Smooth muscle cell (in vitro differentiated cells): ENCODE results near the gene MBP. TPM values are rescaled to one million over a fixed set of nuclear protein-coding genes. Genes with fewer than 3 reads are reported as not detected.

Experiments
- DNase-seq: peaks from one replicate; lab custom pipeline; 2025; ENCODE audit not compliant: unreplicated experiment; lab: John Stamatoyannopoulos, UW
- H2AFZ ChIP-seq: fragments of 200-600 bp; sonication (generic); 2 replicates; pipeline ENCODE4 v1.6.0; 2016; ENCODE audit warnings: antibody characterized with exemption, low read depth, mild to moderate bottlenecking
- H3F3A ChIP-seq: fragments of 200-600 bp; sonication (generic); 2 replicates; pipeline ENCODE4 v1.6.0; 2017; ENCODE audit warnings: antibody characterized with exemption, low read depth
- H3K27ac ChIP-seq: fragments of 200-600 bp; sonication (generic); 2 replicates; pipeline ENCODE4 v1.5.1; 2016; ENCODE audit warnings: low read depth, mild to moderate bottlenecking
- H3K27me3 ChIP-seq: fragments of 200-600 bp; sonication (generic); 2 replicates; pipeline ENCODE4 v1.6.1; 2016; ENCODE audit warnings: low read depth, mild to moderate bottlenecking
- H3K36me3 ChIP-seq: fragments of 200-600 bp; sonication (generic); 2 replicates; pipeline ENCODE4 v1.5.1; 2016; ENCODE audit warnings: low read depth
- H3K4me1 ChIP-seq: fragments of 200-600 bp; sonication (generic); 2 replicates; pipeline ENCODE4 v1.5.1; 2016; ENCODE audit warnings: low read depth
- H3K4me2 ChIP-seq: fragments of 200-600 bp; sonication (generic); 2 replicates; pipeline ENCODE4 v1.6.0; 2016; ENCODE audit warnings: mild to moderate bottlenecking
- H3K4me3 ChIP-seq: fragments of 200-600 bp; sonication (generic); 2 replicates; pipeline ENCODE4 v1.5.1; 2016; ENCODE audit warnings: mild to moderate bottlenecking
- H3K79me2 ChIP-seq: fragments of 200-600 bp; sonication (generic); 2 replicates; pipeline ENCODE4 v1.6.0; 2016; ENCODE audit warnings: low read depth, mild to moderate bottlenecking
- H3K9ac ChIP-seq: fragments of 200-600 bp; sonication (generic); 2 replicates; pipeline ENCODE4 v1.6.0; 2016; ENCODE audit warnings: low read depth
- H3K9me3 ChIP-seq: fragments of 200-600 bp; sonication (generic); replicated peaks from 2 replicates; pipeline ENCODE4 v1.5.1; 2016; ENCODE audit warnings: low read depth
- H4K20me1 ChIP-seq: fragments of 200-600 bp; sonication (generic); 2 replicates; pipeline ENCODE4 v1.6.0; 2016; ENCODE audit warnings: low read depth
- CTCF ChIP-seq: fragments of 200-600 bp; sonication (generic); IDR thresholded peaks from 2 replicates; pipeline ENCODE4 v1.5.1; 2017; ENCODE audit warnings: borderline replicate concordance, mild to moderate bottlenecking, antibody characterized with exemption; ENCODE audit not compliant: insufficient read depth, poor library complexity, severe bottlenecking
- WGBS: methylation state at CpG from one replicate; pipeline ENCODE4 v1.1.7; 2016; ENCODE audit warnings: low lambda C conversion rate; 5-methylcytosine and 5-hydroxymethylcytosine counted together
- polyA plus RNA-seq: library from polyadenylated mRNA; unstranded; fragments of >200 nt; fragmentation: Nextera tagmentation; extraction: Ambion mirVana; gene quantifications from 2 replicates; pipeline ENCODE4 v1.2.1, GENCODE V29; 2016
- total RNA-seq: library from RNA; depleted of rRNA; stranded (reverse); fragments of >200 nt; gene quantifications from 2 replicates; pipeline ENCODE4 v1.2.3, GENCODE V29; 2014

Gene MBP
- total and polyA plus RNA-seq, 2 experiments from 2014 or later, result 1.4 to 5.1 TPM

- DNase-seq, result no peak
- Histone ChIP-seq H3K9me3 (no peaks in the 10 kb centered on the region), H3K27ac (no peak overlapping the region), H3K79me2 (no peaks in the 10 kb centered on the region), H3K27me3 (no peaks in the 10 kb centered on the region), H4K20me1 (no peaks in the 10 kb centered on the region), H3K4me2 (no peak overlapping the region), H3K36me3 (no peaks in the 10 kb centered on the region), H3F3A (no peaks in the 10 kb centered on the region), H3K4me3 (no peak overlapping the region), H2AFZ (no peak overlapping the region), H3K9ac (no peak overlapping the region), H3K4me1 (no peaks in the 10 kb centered on the region)
- 93% methylated on average over 8 of the region's 8 CpGs for whole genome bisulfite sequencing
- no peak for TF ChIP-seq CTCF
Measured at GRCh38 chr18:77012120-77012519, 120.5 kb downstream of the MBP start.

- TF ChIP-seq CTCF, result no peak
- H3K27ac ChIP-seq, result no peak overlapping the region
- H2AFZ ChIP-seq, result no peak overlapping the region
- WGBS, result 94% methylated on average over 19 of the region's 19 CpGs
- no peaks in the 10 kb centered on the region for H3F3A ChIP-seq
- no peaks in the 10 kb centered on the region for H4K20me1 ChIP-seq
- H3K9ac ChIP-seq, result no peak overlapping the region
- H3K79me2 ChIP-seq, result no peaks in the 10 kb centered on the region
- no peaks in the 10 kb centered on the region for H3K9me3 ChIP-seq
- H3K4me2 ChIP-seq, result no peak overlapping the region
- DNase-seq, result no peak
- H3K36me3 ChIP-seq, result no peaks in the 10 kb centered on the region
- H3K4me1 ChIP-seq, result no peaks in the 10 kb centered on the region
- H3K4me3 ChIP-seq, result no peak overlapping the region
- H3K27me3 ChIP-seq, result peaks cover under 1% of the 10 kb centered on the region
Measured at GRCh38 chr18:77009675-77010074, 122.9 kb downstream of the MBP start.

GRCh38 chr18:77008576-77009315 lies 123.8 kb downstream of the MBP start:
- H3K79me2 ChIP-seq, result no peaks in the 10 kb centered on the region
- 96% methylated on average over 23 of the region's 23 CpGs for WGBS
- no peaks in the 10 kb centered on the region for H3K36me3 ChIP-seq
- no peak for DNase-seq
- H4K20me1 ChIP-seq, result no peaks in the 10 kb centered on the region
- no peaks in the 10 kb centered on the region for H3K4me1 ChIP-seq
- no peak overlapping the region for H3K4me3 ChIP-seq
- H3K27ac ChIP-seq, result no peak overlapping the region
- no peak for TF ChIP-seq CTCF
- H3K9me3 ChIP-seq, result no peaks in the 10 kb centered on the region
- no peak overlapping the region for H3K4me2 ChIP-seq
- peaks cover 2% of the 10 kb centered on the region for H3K27me3 ChIP-seq
- no peak overlapping the region for H2AFZ ChIP-seq
- no peak overlapping the region for H3K9ac ChIP-seq
- no peaks in the 10 kb centered on the region for H3F3A ChIP-seq

GRCh38 chr18:77008006-77008405 lies 124.6 kb downstream of the MBP start:
- Histone ChIP-seq H3K4me3 (no peak overlapping the region), H3K4me2 (no peak overlapping the region), H3K9ac (no peak overlapping the region), H3K27me3 (peaks cover 2% of the 10 kb centered on the region), H3K36me3 (no peaks in the 10 kb centered on the region), H3K4me1 (no peaks in the 10 kb centered on the region), H4K20me1 (no peaks in the 10 kb centered on the region), H2AFZ (no peak overlapping the region), H3F3A (no peaks in the 10 kb centered on the region), H3K27ac (no peak overlapping the region), H3K79me2 (no peaks in the 10 kb centered on the region), H3K9me3 (no peaks in the 10 kb centered on the region)
- 93% methylated on average over 13 of the region's 13 CpGs for whole genome bisulfite sequencing
- TF ChIP-seq CTCF, result no peak
- no peak for DNase-seq
